Measurements from ENCODE around the gene OSER1. TPM values are rescaled to one million over a fixed set of nuclear protein-coding genes. Genes with fewer than 3 reads are reported as not detected.
"Not testable (repeated sequence)": the region's sequence is repeated elsewhere in the genome, so short reads cannot be mapped to it uniquely, and the experiment has no call there.

The OSER1 gene
- total RNA-seq, 1 experiment from 2014 or later, result 42.6 TPM

DNA sequence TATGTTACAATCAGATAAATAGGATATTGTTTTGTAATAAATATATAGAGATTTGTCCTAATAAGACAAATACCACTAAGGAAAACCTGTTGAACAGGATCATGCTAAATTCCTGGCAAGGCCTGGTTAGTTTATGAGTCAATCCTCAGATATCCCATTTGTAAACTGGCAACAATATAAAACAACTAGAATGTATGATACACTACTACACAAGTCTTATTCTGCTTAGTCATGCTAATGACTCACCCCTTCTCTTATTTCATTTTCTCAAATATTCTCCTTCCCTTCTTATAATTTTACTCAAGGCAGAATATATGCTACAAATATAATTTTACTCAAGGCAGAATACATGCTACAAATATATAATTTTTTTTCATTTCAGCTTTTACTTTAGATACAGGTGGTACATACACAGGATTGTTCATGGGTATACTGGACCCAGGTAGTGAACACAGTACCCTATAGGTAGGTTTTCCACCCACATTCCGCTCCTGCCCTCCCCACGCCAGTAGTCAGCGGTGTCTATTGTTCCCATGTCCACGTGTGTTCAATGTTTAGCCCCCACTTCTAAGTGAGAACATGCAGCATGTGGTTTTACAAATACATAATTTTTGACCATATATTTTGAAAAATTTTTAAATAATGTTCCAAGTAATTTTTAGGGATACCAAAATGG, 6.3 kb downstream of the OSER1 start:
- peak; percentile 93 for DNase-seq (ENCODE audit: low read depth)

DNA sequence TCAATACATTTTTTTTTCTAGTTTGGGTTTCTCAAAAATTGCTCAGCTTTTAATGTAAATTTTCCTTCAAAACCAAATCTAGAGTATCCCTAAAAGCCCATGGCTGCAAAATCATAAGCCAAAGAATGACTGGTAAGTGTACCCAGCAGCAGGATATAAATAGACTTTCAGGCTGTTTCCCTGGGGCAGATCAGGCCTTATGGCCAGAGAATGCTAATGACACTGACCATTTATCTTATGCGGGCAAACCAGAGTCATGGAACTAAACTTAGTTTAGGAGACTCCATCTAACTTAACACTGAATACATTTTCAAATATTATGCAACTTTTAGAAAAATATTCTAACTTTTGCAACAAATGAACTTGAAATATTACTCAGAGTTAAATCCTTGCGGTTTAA, 7.4 kb downstream of the OSER1 start:
- DNase-seq (ENCODE audit: low read depth), result no peak

DNA sequence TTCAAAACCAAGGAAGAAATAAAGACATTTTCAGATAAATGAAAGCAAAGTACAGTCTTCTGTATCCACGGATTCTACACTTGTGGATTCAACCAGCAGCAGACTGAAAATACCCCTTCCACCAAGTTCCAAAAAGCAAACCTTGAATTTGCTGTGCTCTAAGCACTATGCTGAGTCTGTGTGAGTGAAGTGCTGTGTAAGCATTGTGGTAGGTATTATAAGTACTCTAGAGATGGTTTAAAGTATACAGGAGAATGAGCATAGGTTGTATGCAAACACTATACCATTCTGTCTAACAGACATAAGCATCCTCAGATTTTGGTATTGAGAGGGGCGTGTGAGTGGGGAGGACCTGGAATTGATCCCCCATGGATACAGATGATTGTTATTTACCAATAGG, 9.6 kb downstream of the OSER1 start:
- DNase-seq (ENCODE audit: low read depth), result no peak

DNA sequence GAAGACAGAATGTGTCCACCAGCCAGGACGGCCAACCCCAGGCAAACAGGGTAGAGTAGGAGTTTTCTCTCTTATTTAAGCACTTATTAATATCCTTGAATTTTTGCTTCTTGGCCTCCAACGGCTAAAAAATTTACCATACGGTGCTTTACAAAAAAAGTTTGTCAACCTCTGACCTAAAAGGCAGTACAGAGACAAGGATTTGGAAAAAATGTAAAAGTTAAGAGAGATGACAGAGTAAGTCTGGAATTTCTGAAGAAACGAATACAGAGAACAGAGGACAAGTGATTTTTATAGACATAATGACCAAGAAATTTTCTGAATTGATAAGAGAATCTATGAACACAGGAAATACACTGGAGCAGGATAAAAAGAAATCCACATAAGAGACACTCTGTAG, 10.2 kb downstream of the OSER1 start:
- DNase-seq (ENCODE audit: low read depth), result no peak

DNA sequence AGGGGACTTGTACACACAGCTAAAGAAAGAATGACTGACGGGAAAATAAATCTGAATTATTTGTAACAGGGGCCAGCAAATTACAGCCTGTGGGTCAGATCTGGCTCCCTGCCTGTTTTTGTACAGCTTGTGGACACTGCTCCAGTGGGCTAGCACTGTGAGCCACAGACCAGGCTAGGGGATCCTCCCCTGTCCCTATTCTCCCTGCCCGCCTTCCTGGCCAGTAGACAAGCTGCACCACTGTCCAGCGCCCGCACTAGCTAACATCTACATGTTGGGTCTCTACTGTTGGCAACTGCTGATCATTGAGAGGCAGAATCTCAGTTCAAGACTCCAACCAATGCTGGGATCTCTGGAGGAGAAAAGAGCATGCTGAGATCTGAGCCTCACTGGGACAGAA, 10.7 kb downstream of the OSER1 start:
- no peak for DNase-seq (ENCODE audit: low read depth)

DNA sequence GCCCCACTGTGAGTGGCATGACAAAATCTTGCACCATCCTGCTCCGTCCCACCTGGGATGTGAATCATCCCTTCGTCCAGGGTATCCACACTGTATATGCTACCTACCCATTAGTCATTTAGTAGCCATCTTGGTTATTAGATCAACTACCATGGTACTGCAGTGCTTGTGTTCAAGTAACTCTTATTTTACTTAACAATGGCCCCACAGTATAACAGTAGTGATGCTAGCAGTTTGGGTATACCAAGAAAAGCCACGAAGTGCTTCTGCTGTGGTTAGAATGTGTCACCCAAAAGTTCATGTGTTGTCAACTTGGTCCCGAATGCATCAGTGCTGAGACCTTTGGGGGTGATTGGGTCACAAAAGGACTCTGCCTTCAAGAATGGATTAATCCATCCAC, 11.7 kb downstream of the OSER1 start:
- no peak for DNase-seq (ENCODE audit: low read depth)

DNA sequence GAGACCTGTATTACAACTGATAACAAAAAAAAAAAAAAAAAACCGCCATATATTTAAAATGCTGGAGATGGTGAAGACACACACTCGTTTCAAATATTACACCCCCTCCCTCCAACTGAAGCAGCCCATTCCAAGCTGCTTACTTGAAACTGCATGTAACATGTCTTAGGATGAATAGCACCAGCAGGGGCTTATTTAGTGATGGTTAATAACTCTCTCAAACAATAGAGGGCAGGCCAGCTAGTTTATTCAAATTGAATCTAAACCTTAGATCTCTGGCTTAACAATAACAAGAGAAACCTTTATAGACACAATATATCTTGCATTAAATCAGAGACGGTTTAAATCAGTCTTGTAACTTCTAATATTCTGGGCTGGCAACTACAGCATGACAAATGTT, 14.3 kb downstream of the OSER1 start:
- DNase-seq (ENCODE audit: low read depth), result no peak

DNA sequence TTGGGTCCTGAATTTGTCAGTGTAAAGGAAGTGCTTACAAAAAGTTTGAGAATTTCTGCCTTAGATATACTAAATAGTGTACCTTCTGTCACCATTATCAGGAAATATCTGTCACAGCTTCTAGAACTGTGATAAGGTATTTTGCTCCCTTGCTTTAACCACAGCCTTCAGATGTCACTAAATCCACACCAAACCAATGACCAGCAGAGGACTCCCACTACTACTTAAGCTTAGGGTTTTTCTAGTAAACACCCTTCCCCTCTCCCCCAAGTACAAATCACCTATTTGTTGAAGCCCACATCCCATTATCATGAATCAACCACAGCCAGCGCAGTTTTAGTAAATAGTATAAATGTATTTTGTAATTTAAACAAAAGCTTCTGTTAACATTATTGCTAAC, 15.0 kb downstream of the OSER1 start:
- DNase-seq (ENCODE audit: low read depth), result no peak

DNA sequence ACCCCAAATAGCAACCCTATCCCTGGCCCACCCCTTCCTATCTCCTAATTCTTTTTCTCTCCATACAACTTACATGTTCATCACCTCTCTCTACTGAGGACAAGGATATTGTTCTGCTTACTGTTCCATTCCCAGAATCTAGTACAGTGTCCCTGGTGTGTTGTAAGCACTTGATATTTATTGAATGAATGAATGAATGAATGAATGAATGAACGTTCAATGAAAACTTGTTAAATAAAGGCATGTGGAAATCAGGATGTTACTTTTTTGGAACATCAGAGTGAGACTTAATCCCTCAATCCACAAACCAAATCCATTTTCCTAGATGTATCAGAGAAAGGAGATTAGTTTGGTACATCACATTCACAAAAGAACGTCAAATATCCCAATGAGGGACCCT, 16.8 kb downstream of the OSER1 start:
- DNase-seq (ENCODE audit: low read depth), result no peak

DNA sequence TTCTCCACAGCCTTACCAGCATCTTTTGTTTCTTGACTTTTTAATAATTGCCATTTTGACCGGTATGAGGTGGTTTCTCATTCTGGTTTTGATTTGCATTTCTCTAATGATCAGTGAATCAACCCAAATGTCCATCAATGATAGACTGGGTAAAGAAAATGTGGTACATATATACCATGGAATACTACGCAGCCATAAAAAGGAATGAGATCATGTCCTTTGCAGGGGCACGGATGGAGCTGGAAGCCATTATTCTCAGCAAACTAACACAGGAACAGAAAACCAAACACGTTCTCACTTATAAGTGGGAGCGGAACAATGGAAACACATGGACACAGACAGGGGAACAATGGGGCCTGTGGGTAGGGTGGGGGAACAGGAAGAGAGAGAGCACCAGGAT, 18.9 kb downstream of the OSER1 start:
- not testable (repeated sequence) for DNase-seq (ENCODE audit: low read depth)

DNA sequence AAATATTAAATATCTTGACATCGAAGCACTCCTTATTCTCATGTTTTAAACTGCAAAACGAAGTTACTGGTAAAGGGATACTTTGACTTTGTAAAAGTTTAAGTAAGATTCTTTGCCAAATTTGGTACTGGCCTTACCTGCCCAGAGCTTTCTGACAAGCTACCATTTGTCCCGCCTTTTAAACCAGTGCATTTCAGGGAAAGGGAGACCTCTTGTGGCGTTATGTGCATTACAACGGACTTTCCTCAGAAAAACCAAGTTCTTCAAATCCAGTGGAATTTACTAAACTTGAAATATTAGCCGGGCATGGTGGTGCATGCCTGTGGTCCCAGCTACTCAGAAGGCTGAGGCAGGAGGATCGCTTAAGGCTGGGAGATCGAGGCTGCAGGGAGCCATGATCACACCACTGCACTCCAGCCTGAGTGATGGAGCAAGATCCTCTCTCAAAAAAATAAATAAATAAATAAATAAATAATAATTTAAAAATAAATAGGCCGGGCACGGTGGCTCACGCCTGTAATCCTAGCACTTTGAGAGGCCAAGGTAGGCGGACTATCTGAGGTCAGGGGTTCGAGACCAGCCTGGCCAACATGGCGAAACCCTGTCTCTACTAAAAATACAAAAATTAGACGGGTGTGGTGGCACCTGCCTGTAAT, 20.2 kb downstream of the OSER1 start:
- DNase-seq (ENCODE audit: low read depth), result peak; percentile 67

DNA sequence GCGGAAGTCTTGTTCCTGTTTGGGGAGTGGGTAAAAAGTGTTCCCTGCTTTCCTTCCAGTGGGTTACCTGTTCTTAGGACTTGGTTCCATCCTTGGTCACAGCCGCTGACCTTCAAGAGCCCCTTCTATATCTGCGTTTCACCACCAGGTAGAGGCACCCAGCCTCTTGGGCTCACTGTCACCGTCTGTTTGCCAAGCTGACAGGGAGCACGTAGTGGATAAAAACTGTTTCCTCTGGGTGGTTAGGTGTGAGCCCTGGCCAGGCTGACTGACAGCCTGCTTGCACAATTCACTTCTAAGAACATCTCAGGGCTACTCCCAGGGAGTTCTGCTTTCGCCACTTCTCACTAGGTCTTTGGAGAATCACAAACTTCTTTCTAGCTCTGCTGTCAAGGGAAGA, 21.8 kb downstream of the OSER1 start:
- no peak for DNase-seq (ENCODE audit: low read depth)

DNA sequence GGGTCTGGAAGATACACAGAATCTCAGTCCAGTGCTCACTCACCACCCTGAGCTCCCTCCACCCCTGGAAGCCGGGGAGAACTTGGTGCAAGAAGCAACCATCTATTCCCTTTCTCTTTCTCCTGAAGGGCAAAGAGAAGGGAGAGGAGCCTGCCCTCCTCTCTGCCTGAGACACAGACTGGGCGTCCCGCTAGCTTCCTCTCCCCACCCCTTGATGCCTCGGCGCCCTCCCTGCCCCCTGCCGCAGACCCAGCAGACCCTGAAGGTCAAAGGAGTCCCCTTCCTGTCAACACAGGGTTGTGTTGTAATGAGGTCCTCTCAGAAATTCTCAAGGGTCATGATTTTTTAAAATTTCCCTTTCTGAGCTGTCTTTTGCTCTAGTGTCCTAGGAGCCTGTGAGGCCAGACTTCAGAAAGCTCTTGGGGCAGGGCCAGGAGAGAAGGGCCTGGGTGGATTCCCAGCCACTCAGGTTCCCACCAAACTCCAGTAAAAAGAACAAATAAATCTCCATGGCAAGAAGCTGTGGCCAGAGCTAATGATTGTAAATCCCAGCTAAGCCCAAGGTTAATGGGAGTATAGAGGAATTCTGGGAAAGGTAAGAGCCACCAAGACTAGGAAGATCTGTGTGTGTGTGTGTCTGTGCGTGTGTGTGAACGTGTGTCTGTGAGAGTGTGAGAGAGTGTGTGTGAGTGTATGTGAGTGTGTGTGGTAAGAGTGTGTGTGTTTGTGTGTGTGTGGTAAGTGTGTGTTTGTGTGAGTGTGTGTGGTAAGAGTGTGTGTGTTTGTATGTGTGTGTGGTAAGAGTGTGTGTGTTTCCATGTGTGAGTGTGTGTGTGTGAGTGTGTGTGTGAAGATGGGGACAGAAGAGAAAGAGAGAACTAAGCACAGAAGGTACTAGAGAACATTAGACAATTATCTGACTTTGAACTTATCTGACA, 22.5 kb downstream of the OSER1 start:
- DNase-seq (ENCODE audit: low read depth), result no peak

DNA sequence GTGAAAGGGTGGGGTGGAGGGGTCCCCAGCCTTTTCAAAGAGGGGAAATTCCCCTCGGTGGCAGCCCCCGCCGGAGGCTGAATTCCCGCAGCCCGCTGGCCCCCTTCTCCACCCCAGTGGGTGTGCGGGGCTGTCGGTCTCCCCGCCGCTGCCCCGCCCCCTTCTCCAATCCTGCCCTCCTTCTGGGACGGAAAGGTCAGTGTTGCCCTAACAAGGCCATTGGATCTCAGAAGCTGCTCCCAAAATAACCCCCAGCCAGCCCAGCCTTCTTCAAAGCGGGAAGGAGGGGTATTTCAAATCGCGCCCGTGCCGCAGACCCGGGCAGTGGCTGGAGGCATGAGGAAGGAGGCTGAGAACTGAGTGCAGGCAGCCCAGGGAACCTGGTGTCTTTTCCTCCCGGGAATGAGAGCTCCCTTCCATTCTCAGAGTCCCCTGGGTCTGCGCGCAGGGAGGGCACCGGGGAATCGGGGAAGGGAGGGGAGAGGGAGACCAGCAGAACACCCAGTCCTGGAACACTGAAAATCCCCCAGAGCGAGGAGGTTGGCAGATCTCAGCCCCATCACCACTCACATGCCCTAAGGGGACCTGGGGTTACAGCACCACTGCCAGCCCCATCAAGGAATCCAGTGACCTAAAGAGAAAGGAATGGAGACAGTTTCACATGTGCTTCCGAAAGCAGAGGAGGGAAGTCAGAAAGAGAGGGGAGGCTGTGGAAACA, 23.4 kb downstream of the OSER1 start, which contains the start of gene JPH2:
Gene JPH2, minus strand, starts transcription at position 135 of the 718 bp plus-strand sequence. CDS start 483 bp downstream, outside the sequence.
- DNase-seq (ENCODE audit: low read depth), result peak; percentile 56

DNA sequence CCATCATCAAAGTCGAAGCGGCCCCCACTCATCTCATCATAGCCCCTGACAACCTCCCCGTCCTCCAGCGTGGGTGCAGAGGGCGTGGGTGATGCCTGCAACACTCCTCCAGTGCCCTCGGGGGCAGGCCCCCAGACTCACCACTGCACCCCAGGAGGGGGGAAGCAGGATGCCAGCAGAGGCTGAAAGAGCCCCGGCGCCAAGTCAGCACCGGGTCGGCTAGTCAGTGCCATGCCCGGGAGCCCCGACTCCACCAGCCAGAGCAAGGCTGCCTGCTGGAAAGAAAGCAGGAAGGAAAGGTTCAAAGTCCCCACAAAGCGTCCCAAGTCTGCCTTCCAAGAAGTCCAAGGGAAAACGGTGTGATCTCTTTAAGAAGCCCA, 23.9 kb downstream of the OSER1 start:
- DNase-seq (ENCODE audit: low read depth), result no peak

DNA sequence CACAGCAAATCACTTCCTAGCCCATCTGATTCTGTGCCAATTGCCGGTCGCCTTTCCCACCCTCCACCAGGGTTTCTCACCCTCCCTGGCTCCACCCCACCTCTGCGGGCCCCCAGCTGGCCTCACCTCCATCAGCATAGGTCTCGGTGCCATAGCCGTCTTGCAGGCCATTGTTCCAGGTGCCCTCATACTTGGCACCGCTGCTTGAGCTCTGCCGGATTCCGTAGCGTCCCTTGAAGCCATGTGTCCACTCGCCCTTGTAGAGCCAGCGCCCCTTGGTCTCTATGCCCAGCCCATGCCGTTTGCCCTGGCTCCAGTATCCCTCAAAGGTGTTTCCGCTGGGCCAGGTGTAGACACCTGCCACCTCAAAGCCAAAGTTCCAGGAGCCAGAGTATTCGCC, 24.4 kb downstream of the OSER1 start:
- DNase-seq (ENCODE audit: low read depth), result no peak

DNA sequence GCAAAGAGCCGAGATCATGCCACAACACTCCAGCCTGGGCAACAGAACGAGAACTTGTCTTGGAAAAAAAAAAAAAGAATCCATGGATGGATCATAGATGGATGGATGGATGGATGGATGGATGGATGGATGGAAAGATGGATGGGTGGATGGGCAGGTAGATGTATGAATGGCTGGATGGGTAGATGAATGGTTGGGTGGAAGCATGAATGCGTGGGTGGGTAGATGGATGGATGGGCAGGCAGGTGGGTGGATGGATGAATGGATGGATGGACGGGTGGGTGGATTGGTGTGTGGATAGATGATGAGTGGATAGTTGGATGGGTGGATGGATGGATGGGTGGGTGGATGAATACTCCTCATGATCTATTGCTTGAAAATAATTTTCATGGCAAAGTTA, 25.0 kb downstream of the OSER1 start:
- no peak for DNase-seq (ENCODE audit: low read depth)

DNA sequence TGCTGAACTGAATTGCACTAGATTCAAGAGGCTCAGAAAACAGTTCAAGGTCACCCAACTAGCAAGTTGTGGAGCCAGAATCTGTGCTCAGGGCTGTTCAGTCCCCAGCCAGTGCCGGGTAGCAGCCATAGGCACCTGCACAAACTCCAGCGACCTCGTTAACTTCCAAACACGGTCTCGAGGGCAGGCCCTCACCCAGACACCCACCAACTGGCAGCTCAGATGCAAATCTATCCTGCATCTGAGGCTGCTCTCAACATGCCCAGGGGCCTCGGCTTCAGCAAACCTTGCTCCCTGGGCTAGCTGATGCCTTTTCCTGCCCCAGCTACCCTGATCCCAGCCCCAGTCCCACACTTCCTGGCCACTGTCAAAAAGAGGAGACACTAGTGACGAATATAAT, 27.3 kb downstream of the OSER1 start:
- DNase-seq (ENCODE audit: low read depth), result no peak

DNA sequence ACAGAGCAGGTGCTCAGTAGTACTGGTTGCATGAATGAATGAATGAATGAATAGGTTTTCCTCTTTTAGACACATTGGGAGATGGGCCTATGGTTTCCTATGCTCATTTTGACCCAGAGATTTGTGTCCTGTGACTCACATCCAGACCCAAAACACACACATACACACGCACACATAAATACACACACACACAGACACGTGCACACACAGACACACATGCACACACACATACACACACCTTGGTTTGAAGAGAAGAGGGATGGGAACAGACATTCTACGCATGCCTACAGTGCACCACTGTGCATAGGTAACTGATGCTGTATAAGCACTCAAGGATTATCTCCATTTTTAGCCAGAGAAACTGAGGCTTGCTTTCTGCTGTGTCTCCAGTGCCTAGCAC, 27.7 kb downstream of the OSER1 start:
- DNase-seq (ENCODE audit: low read depth), result no peak

DNA sequence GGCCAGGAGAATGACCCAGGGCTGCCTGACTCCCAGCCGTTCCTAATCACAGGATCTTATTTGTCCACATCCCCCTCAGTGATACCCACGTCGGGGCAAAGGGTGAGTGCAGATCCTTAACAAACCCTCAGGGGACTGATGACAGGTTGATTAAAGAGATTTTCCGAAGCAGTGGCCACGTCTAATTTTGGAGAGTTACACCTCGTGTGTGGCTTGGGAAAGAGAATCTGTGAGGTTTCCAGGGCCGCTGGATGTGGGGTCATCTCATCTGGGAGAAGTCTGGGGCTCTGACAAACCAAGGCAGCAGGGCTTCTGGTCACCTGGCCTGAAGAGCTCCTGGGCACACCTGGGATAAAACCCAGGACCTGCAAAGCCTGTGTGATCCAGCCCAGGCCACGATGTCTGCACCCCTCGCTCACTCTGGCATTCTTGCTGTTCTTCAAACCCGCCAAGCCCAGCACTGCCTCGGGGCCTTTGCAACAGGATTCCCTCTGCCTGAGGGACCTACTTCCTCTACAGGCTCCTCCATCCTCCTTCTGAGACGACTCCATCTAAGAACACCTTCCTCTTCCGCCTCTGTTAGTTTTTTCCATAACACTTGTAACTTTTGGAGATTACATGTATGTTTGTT, 28.3 kb downstream of the OSER1 start:
- no peak for DNase-seq (ENCODE audit: low read depth)

DNA sequence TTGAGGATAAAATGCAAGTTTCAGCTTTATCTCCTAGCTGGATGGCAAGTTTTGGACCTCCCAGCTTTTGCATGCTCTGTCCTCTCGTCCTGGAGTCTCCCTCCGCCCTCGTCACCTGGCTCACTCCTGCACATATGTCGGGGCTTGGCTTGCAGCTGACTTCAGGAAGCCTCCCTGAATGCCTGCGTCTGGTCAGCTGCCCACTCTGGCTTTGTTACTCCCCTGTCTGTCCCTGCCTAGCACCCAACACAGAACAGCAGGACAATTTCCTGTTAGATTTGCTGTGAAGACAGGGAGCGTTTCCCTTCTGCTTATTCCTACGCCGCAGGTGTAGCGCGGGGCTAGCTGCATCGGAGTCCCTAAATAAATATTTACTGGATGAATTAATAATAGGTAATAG, 29.0 kb downstream of the OSER1 start:
- DNase-seq (ENCODE audit: low read depth), result no peak

Data from HT1080 (cell line).